NCI-H1694 (cell line): ENCODE data around the gene MPV17.
A peak's percentile ranks its signal among the peaks of the same experiment; 100 is the strongest.
"Not testable (repeated sequence)": the region's sequence is repeated elsewhere in the genome, so short reads cannot be mapped to it uniquely, and the experiment has no call there.

Source experiments
- DNase-seq: peaks from one replicate; lab custom pipeline; 2025; lab: John Stamatoyannopoulos, UW

MPV17 gene

DNA sequence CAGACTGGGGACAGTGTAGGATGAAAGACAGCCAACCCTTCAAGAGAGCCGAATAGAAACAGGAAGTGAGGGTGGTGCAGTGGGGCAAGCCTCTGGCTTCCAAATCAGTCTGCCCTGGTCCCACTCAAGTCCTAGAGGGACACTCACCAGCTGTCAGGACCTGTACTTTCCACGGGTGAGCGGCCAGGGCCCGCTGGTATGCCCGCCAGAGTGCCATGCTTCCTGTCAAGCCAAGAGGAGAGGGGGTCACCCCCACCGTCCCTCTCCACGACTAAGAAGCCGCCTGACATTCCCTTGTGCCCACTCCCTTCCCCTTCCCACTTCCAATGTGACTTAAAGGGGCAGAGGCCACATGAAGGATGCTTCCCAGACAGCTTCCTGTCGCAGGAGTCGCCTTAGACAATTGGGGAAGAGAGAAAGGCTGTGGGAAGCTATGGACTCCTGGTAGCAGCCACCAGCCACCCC, 564 bp downstream of the MPV17 start:
- DNase-seq: no peak

DNA sequence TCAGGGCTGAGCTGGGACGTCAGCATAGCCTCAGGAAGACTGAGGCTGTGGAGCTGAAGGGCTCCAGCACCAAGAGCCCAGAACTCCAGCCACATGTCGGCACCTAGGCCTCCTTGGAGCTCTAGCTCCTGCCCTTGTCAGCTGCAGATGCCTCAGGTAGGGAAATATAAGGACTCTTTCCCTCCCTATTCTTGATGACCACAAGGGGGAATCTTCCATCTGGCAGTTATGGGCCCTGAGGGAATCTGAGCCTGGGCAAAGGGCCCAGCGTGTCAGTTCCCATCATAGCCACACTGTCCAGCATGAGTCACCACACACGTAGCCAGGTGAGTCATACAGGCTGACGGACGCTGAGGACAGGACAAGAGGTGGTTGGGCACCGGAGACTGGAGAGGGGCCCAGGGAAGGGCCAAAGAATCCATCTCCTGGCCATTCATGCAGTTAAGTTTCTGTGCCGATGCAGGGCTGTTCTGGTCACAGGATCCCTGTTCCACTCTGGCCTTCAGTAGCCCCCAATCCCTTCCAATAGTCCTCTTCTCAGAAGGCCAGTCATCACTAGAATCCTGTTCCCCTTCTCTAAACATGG, 1.8 kb downstream of the MPV17 start:
- DNase-seq: no peak

DNA sequence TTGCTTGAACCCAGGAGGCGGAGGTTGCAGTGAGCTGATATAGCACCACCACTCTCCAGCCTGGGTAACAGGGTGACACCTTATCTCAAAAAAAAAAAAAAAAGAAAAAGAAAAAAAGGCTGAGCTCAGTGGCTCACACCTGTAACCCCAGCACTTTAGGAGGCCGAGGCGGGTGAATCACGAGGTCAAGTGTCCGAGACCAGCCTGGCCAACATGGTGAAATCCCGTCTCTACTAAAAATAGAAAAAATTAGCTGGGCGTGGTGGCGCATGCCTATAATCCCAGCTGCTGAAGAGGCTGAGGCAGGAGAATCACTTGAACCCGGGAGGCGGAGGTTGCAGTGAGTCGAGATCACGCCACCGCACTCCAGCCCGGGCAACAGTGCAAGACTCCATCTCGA, 3.1 kb downstream of the MPV17 start:
- not testable (repeated sequence) for DNase-seq

DNA sequence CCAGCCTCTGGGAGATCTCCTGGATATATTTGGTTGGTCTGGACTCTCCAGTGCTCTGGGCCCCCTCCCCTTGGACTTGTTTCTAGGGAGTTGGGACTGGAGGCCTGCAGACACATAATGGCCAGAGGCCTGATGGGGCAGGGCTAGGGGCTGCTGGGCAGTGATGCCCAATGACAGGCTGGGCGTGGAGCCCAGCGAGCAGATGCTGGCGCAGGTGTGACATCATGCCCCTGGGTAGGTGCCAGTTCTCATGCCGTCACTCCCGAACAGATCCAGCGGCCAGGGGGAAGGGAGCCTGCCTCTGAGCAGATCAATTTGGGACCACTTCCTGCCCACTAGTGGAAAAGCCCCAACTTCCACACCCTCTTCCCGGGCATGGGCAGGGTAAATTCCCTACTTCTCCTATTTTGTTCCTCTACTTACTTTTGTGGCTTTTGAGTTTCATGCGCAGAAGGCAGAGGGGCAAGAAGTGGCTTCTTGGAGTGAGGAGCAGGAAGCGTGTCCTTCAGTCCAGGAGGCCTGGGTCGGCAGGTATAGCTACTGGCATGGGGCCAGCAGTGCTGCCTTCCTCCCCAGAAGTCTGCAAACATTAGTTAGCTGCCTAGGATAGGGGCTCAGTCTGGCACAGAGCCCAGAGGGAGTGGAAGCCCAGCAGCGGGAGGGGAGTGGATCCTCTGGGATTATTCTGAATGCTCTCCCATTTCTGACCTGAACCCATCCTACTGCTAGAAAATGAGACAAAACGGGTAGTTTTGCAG, 6.1 kb downstream of the MPV17 start:
- no peak for DNase-seq

GRCh38 chr2:27315122-27315521, 7.8 kb downstream of the MPV17 start:
- no peak for DNase-seq

GRCh38 chr2:27314709-27315108, 8.2 kb downstream of the MPV17 start:
- DNase-seq: no peak

DNA sequence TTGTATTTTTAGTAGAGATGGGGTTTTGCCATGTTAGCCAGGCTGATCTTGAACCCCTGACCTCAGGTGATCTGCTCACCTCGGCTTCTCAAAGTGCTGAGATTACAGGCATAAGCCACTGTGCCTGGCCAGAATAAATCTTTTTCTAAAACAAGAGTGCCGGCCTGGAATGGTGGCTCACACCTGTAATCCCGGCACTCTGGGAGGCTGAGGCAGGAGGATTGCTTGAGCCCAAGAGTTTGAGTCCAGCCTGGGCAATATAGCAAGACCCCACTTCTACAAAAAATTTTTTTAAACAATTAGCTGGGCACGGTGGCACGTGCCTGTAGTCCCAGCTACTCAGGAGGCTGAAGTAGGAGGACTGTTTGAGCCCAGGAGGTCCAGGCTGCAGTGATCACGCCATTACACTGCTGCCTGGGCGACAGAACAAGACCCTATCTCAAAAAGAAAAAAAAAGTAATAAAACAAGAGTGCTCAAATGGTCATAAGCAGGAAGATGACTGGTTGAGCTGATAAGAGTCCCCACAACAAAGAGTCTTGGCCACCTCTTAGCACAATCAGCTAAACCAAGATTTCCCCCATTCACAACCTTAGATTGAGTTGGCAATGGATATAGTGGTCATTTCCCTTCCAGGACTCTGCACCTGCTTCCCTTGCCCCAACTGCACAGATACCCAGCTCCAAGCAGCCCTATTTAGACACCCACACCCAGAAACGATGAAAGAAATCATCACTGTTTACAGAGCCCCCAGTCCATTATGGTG, 8.8 kb downstream of the MPV17 start:
- no peak for DNase-seq

GRCh38 chr2:27312152-27312551, 10.7 kb downstream of the MPV17 start:
- DNase-seq: no peak

DNA sequence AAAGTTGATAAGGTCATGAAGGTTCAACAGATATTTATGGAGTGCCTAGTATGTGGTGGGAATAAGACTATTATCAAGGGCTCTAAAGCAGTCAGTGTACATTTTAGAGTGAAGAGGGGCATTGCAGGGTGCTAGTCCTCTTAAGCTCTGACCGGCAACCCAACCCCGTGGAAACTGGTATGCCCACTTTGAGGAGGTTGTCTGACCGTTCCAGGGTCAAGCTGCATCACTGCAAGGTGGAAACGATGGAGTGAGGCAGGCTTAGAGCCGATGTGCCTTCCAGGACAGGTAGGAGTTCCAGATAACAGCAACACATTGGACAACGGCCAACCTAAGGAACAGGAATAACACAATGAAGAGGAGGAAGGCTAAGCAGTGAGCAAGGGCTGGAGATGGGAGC, 13.2 kb downstream of the MPV17 start:
- DNase-seq: no peak

GRCh38 chr2:27308359-27308881, 14.5 kb downstream of the MPV17 start, which contains the start of gene UCN:
TSS of gene UCN (minus strand) at chr2:27308445. CDS start at chr2:27307895, 550 bp downstream.
- DNase-seq: no peak

GRCh38 chr2:27307545-27308358, 15.1 kb downstream of the MPV17 start:
- DNase-seq: no peak

- no peak for DNase-seq
Measured at GRCh38 chr2:27307287-27307544, 15.7 kb downstream of the MPV17 start.

DNA sequence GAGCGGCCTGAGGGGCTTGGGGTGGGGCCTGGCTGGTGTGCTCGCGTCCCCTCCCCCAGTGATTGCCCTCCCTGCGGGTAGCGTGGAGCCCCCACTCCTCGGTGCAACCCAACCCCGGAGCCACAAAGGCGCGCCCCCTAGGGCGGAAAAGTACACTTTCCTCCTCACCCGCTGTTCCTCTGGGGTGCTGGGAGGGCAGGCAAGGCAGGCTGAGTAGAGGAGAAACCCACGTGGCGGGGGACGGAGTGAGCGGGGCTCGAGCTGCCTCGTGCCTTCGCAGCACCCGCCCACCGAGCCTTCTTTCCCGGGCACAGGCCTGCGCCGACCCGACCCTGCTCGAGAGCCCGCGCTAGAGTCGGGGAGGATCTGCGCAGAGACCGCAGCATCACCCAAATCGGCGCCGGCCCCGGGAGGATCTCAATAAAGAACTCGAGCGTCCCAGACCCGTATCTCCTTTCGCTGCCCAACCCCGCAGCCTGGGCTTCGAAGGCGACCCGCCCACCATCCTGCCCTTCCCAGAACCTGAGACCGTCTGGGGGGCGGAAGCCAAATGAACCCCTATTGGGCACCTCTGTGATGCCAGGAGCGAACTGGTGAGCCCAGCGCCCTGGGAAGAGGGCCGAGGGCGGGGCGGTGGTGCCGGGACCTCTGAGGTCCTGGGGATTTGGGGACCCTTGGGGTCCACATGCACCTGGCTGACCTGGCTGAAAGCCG, 16.2 kb downstream of the MPV17 start:
- DNase-seq: peak; percentile 25

DNA sequence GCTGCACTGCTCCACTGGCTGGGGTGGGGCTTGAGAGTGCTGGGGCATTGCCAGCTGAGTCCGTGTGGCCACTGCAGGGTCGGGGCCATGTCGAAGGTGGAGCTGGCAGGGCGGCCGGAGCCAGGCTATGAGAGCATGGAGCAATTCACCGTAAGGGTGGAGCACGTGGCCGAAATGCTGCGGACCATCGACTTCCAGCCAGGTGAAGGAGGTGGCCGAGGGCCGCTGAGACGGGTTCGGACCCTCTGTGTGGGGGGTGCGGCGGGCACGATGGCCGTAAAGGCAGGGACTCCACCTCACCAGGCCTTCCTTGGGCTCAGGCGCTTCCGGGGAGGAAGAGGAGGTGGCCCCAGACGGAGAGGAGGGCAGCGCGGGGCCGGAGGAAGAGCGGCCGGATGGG, 16.8 kb downstream of the MPV17 start:
- no peak for DNase-seq

- DNase-seq: no peak
Measured at GRCh38 chr2:27305516-27305915, 17.4 kb downstream of the MPV17 start.

DNA sequence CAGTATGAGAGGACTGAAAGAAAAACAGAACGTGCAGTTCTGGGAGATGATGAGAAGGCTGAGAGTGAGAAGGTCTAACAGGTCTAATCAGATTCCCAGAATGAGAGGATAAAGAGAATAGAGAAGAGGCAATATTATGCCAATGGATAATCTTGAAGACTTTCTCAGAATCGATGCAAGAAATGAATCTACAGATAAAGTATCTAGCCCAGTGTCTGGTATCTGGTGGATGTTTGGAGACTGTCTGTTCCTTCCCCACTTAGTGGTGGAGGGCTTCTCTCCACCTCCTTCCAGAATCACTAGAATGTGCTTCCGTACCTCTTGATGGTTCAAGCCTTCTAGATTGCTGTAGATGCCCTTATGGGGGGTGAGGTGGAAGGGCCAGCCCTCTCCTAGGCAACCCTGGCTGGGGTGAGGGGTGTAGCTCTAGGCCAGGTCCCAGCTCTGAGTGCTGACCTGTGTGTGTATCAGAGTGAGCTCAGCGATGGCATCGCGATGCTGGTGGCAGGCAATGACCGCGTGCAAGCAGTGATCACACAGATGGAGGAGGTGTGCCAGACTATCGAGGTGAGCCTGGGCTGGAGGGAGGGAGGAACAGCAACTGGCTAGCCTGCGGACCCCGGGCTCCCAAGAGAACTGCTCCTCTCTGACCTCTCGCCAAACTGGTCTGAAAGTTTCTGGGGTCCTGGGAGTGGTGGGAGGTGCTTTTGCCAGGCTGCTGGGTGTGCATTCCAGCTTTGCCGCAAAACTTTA, 18.2 kb downstream of the MPV17 start:
- DNase-seq: no peak

DNA sequence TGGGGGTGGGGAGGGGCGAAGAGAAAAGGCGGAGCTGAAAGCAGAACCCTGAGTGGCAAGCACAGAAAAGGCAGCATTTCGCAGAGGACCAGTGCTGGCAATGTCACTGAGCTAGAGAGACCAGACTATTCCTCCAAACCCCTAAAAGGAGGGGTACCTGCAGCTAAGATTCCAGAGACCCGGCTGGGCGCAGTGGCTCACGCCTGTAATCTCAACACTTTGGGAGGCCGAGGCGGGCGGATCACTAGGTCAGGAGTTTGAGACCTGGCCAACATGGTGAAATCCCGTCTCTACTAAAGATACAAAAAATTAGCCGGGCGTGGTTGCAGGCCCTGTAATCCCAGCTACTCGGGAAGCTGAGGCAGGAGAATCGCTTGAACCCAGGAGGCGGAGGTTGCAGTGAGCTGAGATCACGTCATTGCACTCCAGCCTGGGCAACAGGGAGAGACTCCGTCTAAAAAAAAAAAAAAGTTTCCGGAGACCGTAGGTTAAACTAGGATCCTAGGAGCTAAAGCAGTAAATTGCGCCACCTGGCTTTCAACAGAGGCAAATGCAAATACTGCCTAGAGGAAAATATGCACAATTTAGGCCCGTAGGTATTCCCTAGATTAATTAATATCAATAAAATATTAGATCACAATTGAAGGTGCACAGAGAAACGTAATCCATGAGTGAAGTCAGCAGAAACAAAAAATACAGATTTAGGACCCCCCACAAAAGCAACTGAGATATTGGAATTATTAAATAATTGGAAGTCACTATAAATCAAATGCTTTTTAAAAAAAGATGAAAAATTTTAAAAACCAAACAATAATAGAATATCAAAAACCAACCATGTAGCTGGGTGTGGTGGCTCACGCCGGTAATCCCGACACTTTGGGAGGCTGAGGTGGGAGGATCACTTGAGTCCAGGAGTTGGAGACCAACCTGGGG, 19.5 kb downstream of the MPV17 start:
- DNase-seq: peak; percentile 88

DNA sequence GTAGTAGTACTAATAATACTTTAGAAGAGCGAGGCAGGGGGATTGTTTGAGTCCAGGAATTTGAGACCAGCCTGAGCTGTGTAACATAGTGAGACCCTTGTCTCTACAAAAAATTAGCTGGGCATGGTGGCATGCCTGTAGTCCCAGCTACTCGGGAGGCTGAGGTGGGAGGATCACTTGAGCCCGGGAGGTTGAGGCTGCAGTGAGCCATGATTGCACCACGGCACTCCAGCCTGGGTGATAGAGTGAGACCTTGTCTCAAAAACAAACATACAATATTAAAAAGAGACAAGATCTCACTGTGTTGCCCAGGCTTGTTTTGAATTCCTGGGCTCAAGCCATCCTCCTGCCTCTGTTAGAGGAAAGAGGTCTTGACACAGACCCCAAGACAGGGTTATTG, 22.3 kb downstream of the MPV17 start:
- not testable (repeated sequence) for DNase-seq

- DNase-seq: no peak
Measured at GRCh38 chr2:27298391-27299080, 24.4 kb downstream of the MPV17 start.
